Gastroesophageal sphincter (tissue), 4 donors: Measurements from ENCODE around the gene ANKRD40. TPM values are rescaled to one million over a fixed set of nuclear protein-coding genes. Genes with fewer than 3 reads are reported as not detected.

Source experiments
- ATAC-seq: fragments of 150-250 bp; one replicate; pipeline ENCODE4 v1.9.1; 2016; ENCODE audit warnings: mild to moderate bottlenecking, moderate library complexity
- H3K27ac ChIP-seq, 4 donors: fragments of 200-600 bp; sonication (generic) in 3 of 4; 1 replicate in 3 of 4; 2 replicates in 1 of 4; pipeline ENCODE4 v1.5.1; 2016 to 2019
- H3K27me3 ChIP-seq: fragments of 200-600 bp; sonication (generic); one replicate; pipeline ENCODE4 v1.5.1; 2019
- H3K36me3 ChIP-seq, 2 donors: fragments of 200-600 bp; sonication (generic); one replicate each; pipeline ENCODE4 v1.5.1; 2019; ENCODE audit warnings: control low read depth in 1 of 2
- H3K4me1 ChIP-seq, 3 donors: fragments of 200-600 bp; sonication (generic); 1 replicate in 2 of 3; 2 replicates in 1 of 3; pipeline ENCODE4 v1.5.1; 2016 to 2019; ENCODE audit warnings: control low read depth in 2 of 3
- H3K4me3 ChIP-seq, 2 donors: fragments of 200-600 bp; sonication (generic); one replicate each; pipeline ENCODE4 v1.5.1; 2019; ENCODE audit warnings: mild to moderate bottlenecking in 1 of 2, moderate library complexity in 1 of 2
- H3K9me3 ChIP-seq, 3 donors: fragments of 200-600 bp; sonication (generic); one replicate each; pipeline ENCODE4 v1.5.1; 2017 to 2019; ENCODE audit warnings: control low read depth in 2 of 3
- CTCF ChIP-seq, 4 experiments: fragments of 200-600 bp in 2 of 4; fragments of 450-650 bp in 2 of 4; sonication (generic) in 1 of 4; IDR thresholded peaks; one replicate each; pipeline ENCODE4 v1.5.1; 2017 to 2019; ENCODE audit warnings: antibody characterized with exemption in 4 of 4, mild to moderate bottlenecking in 2 of 4, moderate library complexity in 2 of 4
- EP300 ChIP-seq: sonication (generic); formaldehyde crosslinking; IDR thresholded peaks from one replicate; pipeline ENCODE4 v1.6.1; 2017; ENCODE audit warnings: antibody characterized with exemption, mild to moderate bottlenecking
- POLR2A ChIP-seq, 2 donors: fragments of 450-650 bp; IDR thresholded peaks; one replicate each; pipeline ENCODE4 v1.6.1; 2017; ENCODE audit warnings: antibody characterized with exemption in 2 of 2, mild to moderate bottlenecking in 2 of 2, moderate library complexity in 1 of 2
- POLR2AphosphoS5 ChIP-seq: sonication (generic); formaldehyde crosslinking; IDR thresholded peaks from one replicate; pipeline ENCODE4 v1.6.1; 2017; ENCODE audit warnings: antibody characterized with exemption
- WGBS, 2 donors: methylation state at CpG; one replicate each; pipeline ENCODE4 v1.1.5; 2018; ENCODE audit warnings: low coverage in 1 of 2; 5-methylcytosine and 5-hydroxymethylcytosine counted together
- total RNA-seq, 4 donors: library from RNA; depleted of rRNA; stranded (reverse); fragments of >200 nt; gene quantifications; one replicate each; pipeline ENCODE4 v1.1.0, GENCODE V29; 2016

ANKRD40 gene
- total RNA-seq, 4 donors from 2014 or later: 65.8 to 125 (median 89.2) TPM

GRCh38 chr17:50693036-50693682 lies 14.6 kb downstream of the ANKRD40 start:
- H3K27me3 ChIP-seq: no peaks in the 10 kb centered on the region
- H3K4me1 ChIP-seq: peaks cover 0 to 66% (median 7%) of the 10 kb centered on the region in 3 donors
- no peak for ATAC-seq
- no peaks in the 10 kb centered on the region for H3K9me3 ChIP-seq
- 61 to 87% methylated on average over 3 to 5 of the region's 5 CpGs for WGBS, 2 donors
- TF ChIP-seq POLR2A (IDR thresholded peaks at IDR 0.05) (no peak), CTCF (IDR thresholded peaks at IDR 0.05) (no peak), EP300 (no peak), POLR2AphosphoS5 (no peak)
- peak overlapping the region; percentile 32 to 68 (median 60) for H3K27ac ChIP-seq
- H3K4me3 ChIP-seq: no peak overlapping the region
- H3K36me3 ChIP-seq: peaks cover 10 to 55% of the 10 kb centered on the region in 2 donors

- no peak overlapping the region for H3K4me3 ChIP-seq
- whole genome bisulfite sequencing, 2 donors: 58 to 69% methylated on average over 6 of the region's 6 CpGs
- peaks cover 0 to 66% (median 7%) of the 10 kb centered on the region in 3 donors for H3K4me1 ChIP-seq
- TF ChIP-seq POLR2AphosphoS5 (peak; percentile 19), CTCF (IDR thresholded peaks at IDR 0.05) (no peak)
- ATAC-seq: no peak
- peaks cover 7 to 49% of the 10 kb centered on the region in 2 donors for H3K36me3 ChIP-seq
- no peaks in the 10 kb centered on the region for H3K27me3 ChIP-seq
- peak overlapping the region; percentile 32 to 68 (median 56) for H3K27ac ChIP-seq
- H3K9me3 ChIP-seq: no peaks in the 10 kb centered on the region
Observed at GRCh38 chr17:50692448-50693035, 15.2 kb downstream of the ANKRD40 start.

GRCh38 chr17:50691550-50692447 lies 15.9 kb downstream of the ANKRD40 start:
- Histone ChIP-seq H3K4me3 (no peak overlapping the region), H3K36me3 (peaks cover 7 to 42% of the 10 kb centered on the region in 2 donors), H3K27ac (peak overlapping the region in 3 of 4 donors; percentile 47 to 68 (median 64)), H3K27me3 (no peaks in the 10 kb centered on the region), H3K4me1 (peaks cover 0 to 72% (median 15%) of the 10 kb centered on the region in 3 donors), H3K9me3 (no peaks in the 10 kb centered on the region)
- TF ChIP-seq CTCF (IDR thresholded peaks at IDR 0.05): no peak
- TF ChIP-seq EP300: no peak
- TF ChIP-seq POLR2AphosphoS5: peak; percentile 32
- no peak for TF ChIP-seq POLR2A (IDR thresholded peaks at IDR 0.05)
- ATAC-seq: no peak
- WGBS, 2 donors: 30 to 72% methylated on average over 2 to 3 of the region's 6 CpGs

- Histone ChIP-seq H3K27ac (peak overlapping the region in 2 of 4 donors; percentile 47 to 68), H3K36me3 (peaks cover 4 to 34% of the 10 kb centered on the region in 2 donors), H3K4me1 (peaks cover 0 to 80% (median 19%) of the 10 kb centered on the region in 3 donors), H3K27me3 (no peaks in the 10 kb centered on the region), H3K4me3 (no peak overlapping the region), H3K9me3 (no peaks in the 10 kb centered on the region)
- TF ChIP-seq POLR2A (IDR thresholded peaks at IDR 0.05) (no peak), POLR2AphosphoS5 (no peak), CTCF (IDR thresholded peaks at IDR 0.05) (no peak), EP300 (no peak)
- 61 to 63% methylated on average over 6 of the region's 9 CpGs for WGBS, 2 donors
- ATAC-seq: no peak
Observed at GRCh38 chr17:50690887-50691549, 16.7 kb downstream of the ANKRD40 start.
